IPS-NIHi7 (cell line): Measurements from ENCODE around the gene CEP135.
"Not testable (repeated sequence)": the region's sequence is repeated elsewhere in the genome, so short reads cannot be mapped to it uniquely, and the experiment has no call there.

Source experiments
- DNase-seq: peaks from one replicate; pipeline ENCODE4 v3.0.0; 2012; ENCODE audit warnings: mixed read lengths; ENCODE audit errors: extremely low spot score

Gene CEP135

DNA sequence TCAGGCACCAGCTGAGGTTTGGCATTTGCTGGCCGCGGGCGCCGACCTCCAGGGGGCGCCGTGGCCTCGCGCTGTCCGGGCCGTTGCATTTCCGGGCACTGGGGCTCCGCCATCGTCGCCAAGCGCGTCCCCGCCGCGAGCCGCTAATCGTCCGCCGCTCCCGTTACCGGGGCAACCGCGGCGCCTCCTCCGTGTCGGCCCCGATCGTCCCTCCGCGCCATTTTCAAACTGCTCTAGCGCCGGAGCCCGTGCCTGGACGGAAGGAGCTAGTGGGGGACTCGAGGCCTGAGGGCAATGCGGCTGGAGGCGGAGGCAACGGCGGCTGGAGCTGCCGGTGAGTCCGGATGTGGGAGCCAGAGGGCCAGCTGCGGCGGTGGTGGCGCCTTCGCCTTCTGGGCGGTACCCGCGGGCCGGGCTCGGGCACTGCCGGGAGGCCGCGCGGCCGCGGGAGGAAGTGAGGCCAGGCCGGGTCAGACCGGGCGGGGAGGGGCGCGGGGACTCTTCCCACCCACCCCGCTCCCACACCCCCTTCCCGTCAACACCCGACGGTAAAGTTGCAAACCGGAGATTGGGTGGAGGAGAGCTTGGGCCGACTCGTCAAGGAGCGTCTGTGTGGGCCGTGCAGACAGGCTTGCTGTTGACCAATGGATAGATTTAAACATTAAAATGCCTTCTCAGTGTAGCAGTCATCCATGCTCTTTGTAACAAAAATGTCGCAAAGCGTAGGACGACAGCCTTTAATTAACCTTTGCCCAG lies at the start of gene CEP135:
Gene CEP135, plus strand, starts transcription at position 220 of the 756 bp plus-strand sequence. CDS start 3,186 bp downstream, outside the sequence.
- DNase-seq = peak; percentile 96

- DNase-seq = no peak
These were observed 46.1 kb upstream of the CEP135 start for GRCh38 chr4:55902677-55903076.

GRCh38 chr4:55903577-55903976 lies 45.2 kb upstream of the CEP135 start:
- no peak for DNase-seq

- no peak for DNase-seq
These were observed 44.2 kb upstream of the CEP135 start for GRCh38 chr4:55904576-55904975.

DNA sequence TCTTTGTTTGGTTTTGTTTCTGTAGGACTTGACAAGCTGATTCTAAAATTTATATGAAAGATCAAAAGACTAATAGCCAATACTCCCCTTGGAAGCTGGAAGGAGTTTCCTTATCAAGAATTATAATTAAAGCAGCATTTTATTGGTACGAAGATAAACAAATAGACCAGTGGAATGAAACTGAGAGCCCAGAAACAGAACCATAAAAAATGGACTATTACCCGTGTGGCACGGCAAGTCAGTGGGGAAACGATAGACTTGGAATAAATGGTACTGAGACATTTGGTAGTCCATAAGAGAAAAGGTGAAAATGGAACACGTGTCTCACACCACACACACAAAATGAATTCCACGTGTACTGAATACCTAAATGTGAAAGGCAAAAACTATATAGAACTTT lies 42.4 kb upstream of the CEP135 start:
- DNase-seq = no peak

- no peak for DNase-seq
These were observed 41.8 kb upstream of the CEP135 start for GRCh38 chr4:55906989-55907388.

GRCh38 chr4:55907469-55907868 lies 41.3 kb upstream of the CEP135 start:
- DNase-seq = no peak

- no peak for DNase-seq
These were observed 38.6 kb upstream of the CEP135 start for GRCh38 chr4:55910140-55910539.

DNA sequence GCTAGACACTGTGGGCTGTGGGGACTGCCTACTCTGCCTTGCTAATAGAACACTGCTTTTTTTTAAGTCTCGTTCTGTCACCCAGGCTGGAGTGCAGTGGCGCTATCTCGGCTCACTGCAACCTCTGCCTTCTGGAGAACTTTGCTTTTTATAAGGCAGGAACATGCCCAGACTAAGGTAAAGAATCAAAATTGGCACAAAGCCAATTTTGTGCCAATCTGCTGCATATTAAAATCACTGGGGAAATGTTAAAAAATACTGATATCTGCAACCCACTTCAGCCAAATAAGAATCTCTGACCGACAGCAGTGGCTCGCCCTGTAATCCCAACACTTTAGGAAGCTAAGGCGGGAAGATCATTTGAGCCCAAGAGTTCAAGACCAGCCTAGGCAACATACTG lies 36.5 kb upstream of the CEP135 start:
- no peak for DNase-seq

DNA sequence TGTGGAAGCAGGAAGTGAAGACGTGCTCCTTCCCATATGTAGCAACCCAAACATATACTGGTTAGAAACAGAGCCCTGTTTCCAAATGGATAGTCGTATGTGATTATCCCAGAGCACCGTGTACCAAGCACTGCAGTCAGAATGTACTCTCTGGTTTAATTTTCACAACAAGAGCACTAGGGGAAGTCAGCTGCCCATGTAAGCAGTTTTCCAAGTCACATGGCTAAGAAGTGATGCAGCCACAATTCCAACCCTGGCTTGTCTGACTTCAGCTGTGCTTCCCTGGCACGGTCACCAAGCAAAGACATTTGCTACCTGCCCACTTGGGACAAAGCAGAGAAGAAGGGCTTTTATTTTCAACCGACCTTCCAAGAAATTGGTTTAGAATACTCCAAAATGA lies 28.2 kb upstream of the CEP135 start:
- DNase-seq = no peak

DNA sequence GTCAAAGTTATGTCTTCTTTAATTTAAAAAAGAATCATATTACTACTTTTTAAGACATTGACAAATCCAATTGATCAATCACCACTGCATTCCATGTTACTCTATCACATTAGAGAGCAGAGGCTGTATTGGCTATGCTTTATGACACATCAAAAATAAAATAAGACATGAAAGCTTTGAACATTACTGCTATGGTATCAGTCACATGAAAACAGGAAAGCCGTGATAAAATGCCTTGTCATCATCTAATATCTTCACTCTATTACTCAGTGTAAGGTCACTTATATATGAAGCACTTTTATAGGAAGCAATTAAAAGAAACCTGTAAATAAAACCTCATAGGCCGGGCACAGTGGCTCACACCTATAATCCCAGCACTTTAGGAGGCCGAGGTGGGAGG lies 27.7 kb upstream of the CEP135 start:
- DNase-seq = no peak

GRCh38 chr4:55925241-55925640 lies 23.5 kb upstream of the CEP135 start:
- no peak for DNase-seq

GRCh38 chr4:55926610-55927009 lies 22.1 kb upstream of the CEP135 start:
- peak; percentile 40 for DNase-seq

DNA sequence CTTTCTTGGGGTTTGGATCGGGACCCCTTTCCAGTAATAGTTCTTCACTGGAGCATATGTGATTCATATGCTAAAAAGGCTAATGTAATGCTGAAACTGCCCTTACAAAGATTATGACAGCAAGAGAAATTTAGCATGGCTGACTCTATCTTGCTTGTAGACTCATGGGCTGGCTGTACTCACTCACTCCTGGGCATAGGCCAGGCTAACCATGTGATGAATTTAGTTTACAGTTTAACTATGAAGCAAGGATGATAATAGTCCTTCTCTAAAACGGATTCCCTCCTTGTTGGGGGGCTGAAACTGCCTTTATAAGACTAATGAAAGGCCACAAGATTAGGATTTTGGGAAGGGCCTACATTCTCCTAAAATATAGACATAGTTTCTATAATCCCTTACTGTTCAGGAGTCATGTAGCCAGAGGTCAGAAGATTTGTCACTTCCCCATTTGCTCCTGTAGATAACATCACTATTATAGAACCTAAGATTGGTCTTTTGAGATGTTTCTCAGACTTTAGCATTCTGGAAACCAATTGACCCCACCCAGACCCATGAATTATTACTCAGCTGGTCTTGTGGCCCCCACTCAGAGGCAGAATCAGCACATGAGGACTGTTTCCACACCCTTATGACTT lies 20.8 kb upstream of the CEP135 start:
- DNase-seq = no peak

- DNase-seq = no peak
These were observed 19.9 kb upstream of the CEP135 start for GRCh38 chr4:55928846-55929245.

DNA sequence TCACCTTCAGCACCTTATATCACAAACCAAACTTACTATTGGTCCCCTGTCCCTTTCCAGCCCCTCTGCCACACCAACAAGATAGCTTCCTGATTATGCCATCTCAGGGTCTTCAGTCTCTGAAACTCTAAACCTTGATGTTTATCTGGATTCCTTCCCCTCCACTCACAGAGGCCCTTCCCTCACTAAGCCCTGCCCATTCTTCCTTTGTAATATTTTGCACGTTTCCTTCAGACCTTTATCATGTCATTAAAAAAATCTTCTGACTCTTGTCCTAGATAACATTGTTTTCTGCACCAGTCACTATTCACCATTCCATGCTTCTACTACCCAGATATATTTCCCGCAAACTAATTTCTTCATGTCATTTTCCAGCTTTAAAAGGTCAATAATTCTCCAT lies 17.7 kb upstream of the CEP135 start:
- no peak for DNase-seq

DNA sequence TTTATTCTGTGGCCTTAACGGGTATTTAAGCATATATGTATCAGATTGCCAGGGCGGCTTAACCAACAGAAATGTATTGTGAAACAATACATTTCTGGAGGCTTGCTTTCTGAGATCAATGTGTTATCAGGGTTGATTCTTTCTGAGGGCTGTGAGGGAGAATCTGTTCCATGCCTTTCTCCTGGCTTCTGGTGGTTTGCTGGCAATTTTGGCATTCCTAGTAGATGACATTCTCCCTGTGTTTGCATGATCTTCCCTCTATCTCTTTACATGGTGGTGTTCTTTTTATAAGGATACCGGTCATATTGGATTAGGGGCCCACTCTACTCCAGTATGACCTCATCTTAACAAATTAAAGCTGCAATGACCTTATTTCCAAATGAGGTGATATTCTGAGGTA lies 16.9 kb upstream of the CEP135 start:
- no peak for DNase-seq

DNA sequence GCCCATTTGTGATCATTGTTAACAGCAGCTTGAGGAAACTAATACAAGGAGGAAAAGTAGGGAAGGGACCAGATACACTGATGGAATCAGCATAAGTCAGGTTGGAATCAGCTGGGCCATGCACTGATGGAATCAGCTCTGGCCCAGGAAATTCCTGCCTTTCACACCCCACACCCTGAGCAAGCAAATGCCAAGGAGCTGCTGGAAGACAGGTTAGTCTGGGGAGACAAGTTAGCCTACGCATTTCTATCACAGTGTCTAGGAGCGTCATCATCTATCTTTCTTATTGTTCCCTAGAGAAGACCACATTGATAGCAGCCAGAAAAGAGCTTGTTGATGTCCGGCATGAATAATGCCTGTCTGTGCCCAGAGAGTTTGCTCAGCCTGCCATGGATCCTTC lies 16.2 kb upstream of the CEP135 start:
- no peak for DNase-seq

DNA sequence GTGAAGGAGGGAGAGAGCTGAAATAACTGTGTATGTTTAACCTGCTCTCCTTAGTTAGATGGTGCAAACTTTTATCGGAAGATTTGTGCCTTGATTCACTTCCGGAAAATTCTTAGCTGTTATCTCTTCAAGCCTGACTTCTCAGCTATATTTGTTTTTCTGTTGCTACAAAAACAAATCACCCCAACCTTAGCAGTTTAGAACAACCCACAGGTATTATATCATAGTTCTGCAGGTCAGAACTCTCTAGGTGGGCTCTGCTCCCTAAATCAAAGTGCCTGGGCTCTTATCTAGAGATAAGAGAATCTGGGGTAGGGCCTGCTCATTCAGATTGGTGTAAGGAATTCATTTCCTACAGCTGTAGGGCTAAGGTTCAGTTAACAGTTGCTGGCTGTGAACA lies 15.1 kb upstream of the CEP135 start:
- DNase-seq = no peak

DNA sequence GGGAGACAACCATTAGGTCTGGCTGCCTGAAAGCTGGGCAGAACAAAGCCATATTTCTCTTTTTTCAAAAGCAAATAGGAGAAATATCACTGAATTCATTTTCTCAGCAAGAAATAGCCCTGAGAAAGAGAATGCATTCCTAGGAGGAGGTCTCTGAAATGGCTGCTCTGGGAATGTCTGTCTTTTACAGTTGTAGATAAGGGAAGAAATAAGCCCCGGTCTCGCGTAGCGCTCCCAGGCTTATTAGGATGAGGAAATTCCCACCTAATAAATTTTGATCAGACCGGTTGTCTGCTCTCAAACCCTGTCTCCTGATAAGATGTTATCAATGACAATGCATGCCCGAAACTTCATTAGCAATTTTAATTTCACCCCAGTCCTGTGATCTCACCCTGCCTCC lies 12.8 kb upstream of the CEP135 start:
- DNase-seq = not testable (repeated sequence)

DNA sequence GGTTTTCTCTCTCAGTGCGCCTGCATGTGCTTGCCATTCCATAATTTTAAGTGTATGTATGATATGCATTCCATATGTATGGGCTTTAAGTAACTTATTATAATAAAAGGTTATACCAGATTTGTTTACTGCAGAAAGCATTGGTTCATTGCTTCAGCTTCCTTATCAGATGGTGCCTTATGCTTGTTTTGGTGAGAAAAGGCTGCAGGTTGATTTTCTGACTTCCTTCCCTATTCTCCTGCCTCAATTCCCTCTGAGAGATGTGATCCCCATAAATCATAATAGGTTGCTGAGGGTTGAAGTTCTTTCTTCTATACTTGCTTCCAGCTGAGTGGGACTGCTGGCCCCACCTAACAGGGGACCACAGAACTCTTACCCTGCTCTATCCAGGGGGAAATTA lies 10.3 kb upstream of the CEP135 start:
- no peak for DNase-seq

DNA sequence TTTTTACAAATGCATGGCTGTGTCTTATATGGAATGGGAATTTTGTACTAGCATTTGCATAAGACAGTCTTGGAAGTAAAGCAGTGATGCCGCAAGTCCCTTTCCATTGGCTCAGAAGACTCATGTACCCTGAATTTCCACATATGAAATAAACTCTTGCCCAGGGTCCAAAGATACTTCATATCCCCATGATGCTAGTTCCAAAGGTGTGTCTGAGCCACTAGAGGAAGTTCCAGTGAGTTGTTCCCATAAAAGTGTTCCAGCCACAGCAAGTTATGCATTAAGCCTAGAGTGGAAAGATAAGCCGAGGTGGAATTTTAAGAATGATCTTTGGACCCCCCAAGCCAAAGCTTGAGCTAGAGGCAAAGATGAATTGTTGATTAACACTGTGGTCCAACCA lies 9.3 kb upstream of the CEP135 start:
- no peak for DNase-seq

DNA sequence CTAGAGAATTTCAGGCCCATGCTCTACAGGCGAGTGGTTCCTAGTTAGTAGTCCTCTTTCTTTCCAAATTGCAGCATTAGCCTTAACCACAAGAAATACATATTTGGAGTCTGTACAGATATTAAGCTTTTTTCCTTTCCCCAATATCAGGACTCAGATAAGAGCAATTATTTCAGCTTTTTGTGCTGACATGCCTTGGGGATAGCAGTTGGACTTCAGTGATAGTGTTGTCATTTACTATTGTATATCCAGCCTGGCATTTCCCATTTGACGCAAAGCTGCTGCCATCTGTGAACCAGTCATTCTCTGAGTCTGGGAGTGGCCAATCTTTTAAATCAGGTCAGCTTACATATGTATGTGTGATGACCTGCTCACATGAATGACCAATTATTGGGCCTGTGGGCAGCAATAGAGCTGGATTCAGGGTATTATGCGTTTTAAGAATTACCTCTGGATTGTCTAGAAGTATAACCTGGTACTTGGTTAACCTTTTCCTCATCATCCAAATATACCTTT lies 6.8 kb upstream of the CEP135 start:
- no peak for DNase-seq
